Erythroblast (primary cell): ENCODE results near the gene IWS1.

ENCODE experiments used
- GATA1 ChIP-seq: IDR thresholded peaks from 2 replicates; pipeline ENCODE4 v1.6.1; 2011; ENCODE audit warnings: low read depth, mild to moderate bottlenecking, control low read depth, low read length, moderate library complexity
- POLR2A ChIP-seq: IDR thresholded peaks from 2 replicates; pipeline ENCODE4 v1.6.1; 2011; ENCODE audit warnings: mild to moderate bottlenecking, low read length

DNA sequence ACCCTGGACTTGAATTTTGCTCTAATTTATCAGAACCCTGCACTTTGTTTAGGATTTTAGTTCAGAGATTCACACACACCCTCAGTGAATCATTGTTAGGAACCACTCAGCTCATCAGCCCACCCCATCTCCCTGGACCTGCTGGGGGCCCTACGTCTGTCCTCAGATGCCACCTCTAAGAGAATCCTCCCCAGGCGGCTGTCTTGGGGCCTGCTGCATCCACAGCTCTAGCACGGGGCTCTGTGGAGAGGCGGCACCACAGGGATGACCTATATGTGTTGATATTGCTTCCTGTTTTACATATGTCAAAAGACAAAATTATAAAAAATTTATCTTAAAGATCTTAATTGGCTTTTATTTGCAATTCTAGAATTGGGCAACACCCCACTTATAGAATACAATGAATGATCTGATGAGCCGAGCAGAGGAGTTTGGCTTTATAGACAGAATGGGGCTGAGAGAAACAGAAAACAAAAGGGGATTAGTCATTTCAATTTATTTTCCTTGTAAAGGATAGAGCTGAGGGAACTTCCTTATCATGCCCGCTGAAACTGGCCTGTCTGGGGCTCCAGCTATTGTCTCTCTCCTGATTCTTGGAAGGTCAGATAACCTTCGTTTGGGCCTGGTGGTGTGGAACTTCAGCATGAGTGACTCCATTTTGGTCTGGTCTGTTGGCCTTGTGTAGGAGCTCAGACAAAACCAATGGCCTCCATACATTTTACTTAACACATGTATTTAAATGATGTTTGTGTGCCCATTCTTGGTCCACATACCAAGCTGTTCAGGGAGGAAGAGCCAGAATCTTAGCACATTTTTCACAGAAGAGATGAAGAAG is 10.6 kb upstream of the IWS1 start:
- TF ChIP-seq POLR2A (no peak), GATA1 (no peak)
